CD4-positive, alpha-beta T cell treated with Interleukin-15 for 4 hours (primary cell): Measurements from ENCODE around the gene MEDAG.
A peak's percentile ranks its signal among the peaks of the same experiment; 100 is the strongest.

Source experiments
- DNase-seq: peaks from one replicate; pipeline ENCODE4 v3.0.0-alpha.2; 2020; ENCODE audit warnings: low spot score

Gene MEDAG

GRCh38 chr13:30905932-30906383 lies at the start of gene MEDAG:
Gene MEDAG (plus strand): TSS chr13:30906271. CDS start chr13:30906516, 245 bp downstream.
- DNase-seq = no peak

GRCh38 chr13:30857018-30857417 lies 49.1 kb upstream of the MEDAG start:
- DNase-seq = no peak

GRCh38 chr13:30857636-30858035 lies 48.4 kb upstream of the MEDAG start:
- DNase-seq = no peak

- no peak for DNase-seq
Observed at GRCh38 chr13:30859326-30859725, 46.7 kb upstream of the MEDAG start.

GRCh38 chr13:30861163-30861562 lies 44.9 kb upstream of the MEDAG start:
- no peak for DNase-seq

GRCh38 chr13:30861836-30862467 lies 44.1 kb upstream of the MEDAG start:
- no peak for DNase-seq

- DNase-seq = no peak
Observed at GRCh38 chr13:30862707-30863106, 43.4 kb upstream of the MEDAG start.

- DNase-seq = no peak
Observed at GRCh38 chr13:30863231-30863630, 42.8 kb upstream of the MEDAG start.

- DNase-seq = no peak
Observed at GRCh38 chr13:30863796-30864195, 42.3 kb upstream of the MEDAG start.

GRCh38 chr13:30864433-30865122 lies 41.5 kb upstream of the MEDAG start:
- no peak for DNase-seq

GRCh38 chr13:30865123-30866049 lies 40.7 kb upstream of the MEDAG start:
- DNase-seq = peak; percentile 37

- DNase-seq = no peak
Observed at GRCh38 chr13:30866677-30867076, 39.4 kb upstream of the MEDAG start.

- no peak for DNase-seq
Observed at GRCh38 chr13:30867089-30867669, 38.9 kb upstream of the MEDAG start.

- no peak for DNase-seq
Observed at GRCh38 chr13:30868799-30869470, 37.1 kb upstream of the MEDAG start.

- no peak for DNase-seq
Observed at GRCh38 chr13:30869491-30869890, 36.6 kb upstream of the MEDAG start.

GRCh38 chr13:30870049-30870884 lies 35.8 kb upstream of the MEDAG start:
- DNase-seq = no peak

- DNase-seq = no peak
Observed at GRCh38 chr13:30870916-30871587, 35.0 kb upstream of the MEDAG start.

GRCh38 chr13:30871588-30872275 lies 34.3 kb upstream of the MEDAG start:
- no peak for DNase-seq

- DNase-seq = no peak
Observed at GRCh38 chr13:30872276-30872594, 33.8 kb upstream of the MEDAG start.
